GM12875 (cell line): ENCODE data around the gene TMEM119.

ENCODE experiments used
- H3K4me3 ChIP-seq: one replicate; pipeline ENCODE4 v1.5.1; 2011; ENCODE audit warnings: low read depth, low read length, control low read depth
- TF ChIP-seq, protein P1 (sequence below): IDR thresholded peaks from 2 replicates; pipeline ENCODE4 v1.5.1; 2011; ENCODE audit warnings: low read depth, mild to moderate bottlenecking, control low read depth, inconsistent platforms, low read length, moderate library complexity, borderline replicate concordance; ENCODE audit not compliant: insufficient read depth

Gene TMEM119

DNA sequence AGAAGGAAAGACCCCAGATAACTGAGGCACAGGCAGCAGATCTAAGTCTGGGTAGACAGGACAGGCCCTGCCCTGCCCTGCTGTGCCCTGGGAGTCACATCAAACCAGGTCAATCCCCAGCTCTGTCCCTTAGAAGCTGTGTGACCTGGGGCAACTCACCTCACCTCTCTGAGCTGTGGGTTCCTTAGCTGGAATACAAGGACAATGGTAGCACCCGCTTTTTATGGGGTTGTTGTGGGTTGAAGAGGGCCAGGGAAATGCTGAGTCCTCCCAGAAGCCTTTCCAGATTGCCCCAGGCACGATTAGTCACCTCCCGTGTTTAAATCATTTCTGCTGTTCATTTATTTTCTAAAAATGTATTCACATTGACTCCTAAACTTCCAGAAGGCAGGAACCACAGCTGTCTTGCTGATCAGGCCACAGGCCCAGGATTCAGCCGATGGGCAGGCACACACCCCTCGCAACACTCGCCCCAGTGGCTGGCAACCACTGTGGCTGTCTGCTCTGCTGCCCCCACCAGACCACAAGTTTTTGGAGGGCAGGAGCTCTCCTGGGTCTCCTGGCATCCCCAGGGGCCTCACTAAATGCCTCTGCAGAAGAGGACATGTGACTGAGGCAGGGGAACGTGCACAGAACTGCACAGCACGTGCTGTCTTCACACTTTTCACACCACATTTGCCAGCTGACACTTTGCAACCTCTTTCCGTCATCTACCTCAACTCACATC is 32.8 kb upstream of the TMEM119 start:
- no peak overlapping the region for H3K4me3 ChIP-seq
- TF ChIP-seq, protein P1, sequence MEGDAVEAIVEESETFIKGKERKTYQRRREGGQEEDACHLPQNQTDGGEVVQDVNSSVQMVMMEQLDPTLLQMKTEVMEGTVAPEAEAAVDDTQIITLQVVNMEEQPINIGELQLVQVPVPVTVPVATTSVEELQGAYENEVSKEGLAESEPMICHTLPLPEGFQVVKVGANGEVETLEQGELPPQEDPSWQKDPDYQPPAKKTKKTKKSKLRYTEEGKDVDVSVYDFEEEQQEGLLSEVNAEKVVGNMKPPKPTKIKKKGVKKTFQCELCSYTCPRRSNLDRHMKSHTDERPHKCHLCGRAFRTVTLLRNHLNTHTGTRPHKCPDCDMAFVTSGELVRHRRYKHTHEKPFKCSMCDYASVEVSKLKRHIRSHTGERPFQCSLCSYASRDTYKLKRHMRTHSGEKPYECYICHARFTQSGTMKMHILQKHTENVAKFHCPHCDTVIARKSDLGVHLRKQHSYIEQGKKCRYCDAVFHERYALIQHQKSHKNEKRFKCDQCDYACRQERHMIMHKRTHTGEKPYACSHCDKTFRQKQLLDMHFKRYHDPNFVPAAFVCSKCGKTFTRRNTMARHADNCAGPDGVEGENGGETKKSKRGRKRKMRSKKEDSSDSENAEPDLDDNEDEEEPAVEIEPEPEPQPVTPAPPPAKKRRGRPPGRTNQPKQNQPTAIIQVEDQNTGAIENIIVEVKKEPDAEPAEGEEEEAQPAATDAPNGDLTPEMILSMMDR: no peak

GRCh38 chr12:108629824-108630476 is 32.1 kb upstream of the TMEM119 start:
- TF ChIP-seq, protein P1: no peak
- no peak overlapping the region for H3K4me3 ChIP-seq

DNA sequence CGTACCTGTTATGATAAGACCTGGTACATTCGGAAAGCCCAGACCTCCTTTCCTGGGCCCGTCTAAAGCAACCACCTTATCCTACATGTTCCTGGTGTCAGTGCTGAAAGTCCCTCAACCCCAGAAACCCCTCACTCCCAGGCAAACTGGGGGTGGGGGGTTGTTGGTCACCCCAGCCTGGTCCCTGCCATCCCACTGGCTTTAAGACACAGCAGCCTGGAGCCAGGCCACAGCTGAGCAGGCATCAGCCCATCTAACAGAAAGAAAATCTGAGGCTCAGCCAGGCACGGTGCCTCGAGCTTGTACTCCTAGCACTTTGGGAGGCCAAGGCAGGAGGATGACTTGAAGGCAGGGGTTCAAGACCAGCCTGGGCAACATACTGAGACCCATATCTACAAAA is 31.3 kb upstream of the TMEM119 start:
- H3K4me3 ChIP-seq: no peak overlapping the region
- TF ChIP-seq, protein P1: no peak

- TF ChIP-seq, protein P1: no peak
- H3K4me3 ChIP-seq: no peak overlapping the region
Measured at GRCh38 chr12:108627134-108627920, 29.4 kb upstream of the TMEM119 start.

- TF ChIP-seq, protein P1: no peak
- no peak overlapping the region for H3K4me3 ChIP-seq
Measured at GRCh38 chr12:108625228-108625627, 27.3 kb upstream of the TMEM119 start.

- TF ChIP-seq, protein P1: no peak
- H3K4me3 ChIP-seq: no peak overlapping the region
Measured at GRCh38 chr12:108623577-108623976, 25.7 kb upstream of the TMEM119 start.
